ENCODE measurements around the gene DNAAF1. TPM values are rescaled to one million over a fixed set of nuclear protein-coding genes. Genes with fewer than 3 reads are reported as not detected.

DNAAF1 gene
- polyA plus RNA-seq, 1 of the 3 experiments (the other 2 are of a cell fraction): 0.35 TPM

- DNase-seq: no peak
- Histone ChIP-seq H3K9ac (no peak overlapping the region), H3K4me2 (no peak overlapping the region), H3K4me1 (ENCODE audit: control insufficient read depth in 1 of 2, insufficient read depth in 2 of 2, low read depth in 1 of 2, low read length in 1 of 2) (peaks cover 0 to 5% of the 10 kb centered on the region in 2 experiments; a peak in 1 of 4 replicates), H3K27ac (ENCODE audit: low read depth in 2 of 2, low read length in 1 of 2) (no peak overlapping the region), H3K4me3 (ENCODE audit: low read depth in 2 of 2, low read length in 1 of 2) (no peak overlapping the region), H3F3A (replicated peaks; ENCODE audit: insufficient read depth) (no peaks in the 10 kb centered on the region), H3K9me2 (no peaks in the 10 kb centered on the region), H3K79me2 (ENCODE audit: insufficient read depth) (peaks cover 68% of the 10 kb centered on the region), H2AFZ (ENCODE audit: low read depth) (no peak overlapping the region), H3K36me3 (replicated peaks in 1 of 2; ENCODE audit: control insufficient read depth in 1 of 2, insufficient read depth in 2 of 2, low read length in 1 of 2) (no peaks in the 10 kb centered on the region), H4K20me1 (ENCODE audit: insufficient read depth) (peaks cover 18% of the 10 kb centered on the region), H3K9me3 (no peaks in the 10 kb centered on the region), H3K27me3 (ENCODE audit: insufficient read depth) (peaks cover 2% of the 10 kb centered on the region; the same call in 1 of the 2 replicates)
- TF ChIP-seq ZBTB33 (IDR thresholded peaks at IDR 0.05; ENCODE audit: borderline replicate concordance, low read depth): no peak
- TF ChIP-seq TCF12 (IDR thresholded peaks at IDR 0.05): no peak
- TF ChIP-seq, protein P1, sequence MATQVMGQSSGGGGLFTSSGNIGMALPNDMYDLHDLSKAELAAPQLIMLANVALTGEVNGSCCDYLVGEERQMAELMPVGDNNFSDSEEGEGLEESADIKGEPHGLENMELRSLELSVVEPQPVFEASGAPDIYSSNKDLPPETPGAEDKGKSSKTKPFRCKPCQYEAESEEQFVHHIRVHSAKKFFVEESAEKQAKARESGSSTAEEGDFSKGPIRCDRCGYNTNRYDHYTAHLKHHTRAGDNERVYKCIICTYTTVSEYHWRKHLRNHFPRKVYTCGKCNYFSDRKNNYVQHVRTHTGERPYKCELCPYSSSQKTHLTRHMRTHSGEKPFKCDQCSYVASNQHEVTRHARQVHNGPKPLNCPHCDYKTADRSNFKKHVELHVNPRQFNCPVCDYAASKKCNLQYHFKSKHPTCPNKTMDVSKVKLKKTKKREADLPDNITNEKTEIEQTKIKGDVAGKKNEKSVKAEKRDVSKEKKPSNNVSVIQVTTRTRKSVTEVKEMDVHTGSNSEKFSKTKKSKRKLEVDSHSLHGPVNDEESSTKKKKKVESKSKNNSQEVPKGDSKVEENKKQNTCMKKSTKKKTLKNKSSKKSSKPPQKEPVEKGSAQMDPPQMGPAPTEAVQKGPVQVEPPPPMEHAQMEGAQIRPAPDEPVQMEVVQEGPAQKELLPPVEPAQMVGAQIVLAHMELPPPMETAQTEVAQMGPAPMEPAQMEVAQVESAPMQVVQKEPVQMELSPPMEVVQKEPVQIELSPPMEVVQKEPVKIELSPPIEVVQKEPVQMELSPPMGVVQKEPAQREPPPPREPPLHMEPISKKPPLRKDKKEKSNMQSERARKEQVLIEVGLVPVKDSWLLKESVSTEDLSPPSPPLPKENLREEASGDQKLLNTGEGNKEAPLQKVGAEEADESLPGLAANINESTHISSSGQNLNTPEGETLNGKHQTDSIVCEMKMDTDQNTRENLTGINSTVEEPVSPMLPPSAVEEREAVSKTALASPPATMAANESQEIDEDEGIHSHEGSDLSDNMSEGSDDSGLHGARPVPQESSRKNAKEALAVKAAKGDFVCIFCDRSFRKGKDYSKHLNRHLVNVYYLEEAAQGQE (IDR thresholded peaks at IDR 0.05; ENCODE audit: low read depth, low read length): no peak
- TF ChIP-seq CTCF (IDR thresholded peaks at IDR 0.05): no peak
- no peak for TF ChIP-seq RAD21 (IDR thresholded peaks at IDR 0.05; ENCODE audit: low read length)
- ChIA-PET POLR2A (no interaction called here), CTCF (interaction anchor here (1.0 to 2.3 kb wide), 2 partner anchors 34 to 46 kb away, joined by 4 to 6 read pairs; partner anchors contain the start of gene TAF1C)
- WGBS (ENCODE audit: low lambda C conversion rate): 76% methylated on average over 11 of the region's 13 CpGs
Observed at GRCh38 chr16:84141143-84141670, 3.9 kb upstream of the DNAAF1 start.

GRCh38 chr16:84143081-84143480 is 2.0 kb upstream of the DNAAF1 start:
- H3K4me1 ChIP-seq (ENCODE audit: control insufficient read depth in 1 of 2, insufficient read depth in 2 of 2, low read depth in 1 of 2, low read length in 1 of 2): peaks cover 0 to 5% of the 10 kb centered on the region in 2 experiments; a peak in 1 of 4 replicates
- peak overlapping the region; percentile 96; the same call in 1 of the 2 replicates for H3K4me2 ChIP-seq
- peaks cover 8% of the 10 kb centered on the region; the same call in 1 of the 2 replicates for H3K27me3 ChIP-seq (ENCODE audit: insufficient read depth)
- no peaks in the 10 kb centered on the region for H3F3A ChIP-seq (replicated peaks; ENCODE audit: insufficient read depth)
- 91% methylated on average over 1 of the region's 1 CpG for WGBS (ENCODE audit: low lambda C conversion rate)
- H3K27ac ChIP-seq (ENCODE audit: low read depth in 2 of 2, low read length in 1 of 2): no peak overlapping the region
- no peak overlapping the region for H2AFZ ChIP-seq (ENCODE audit: low read depth)
- no peak overlapping the region for H3K9ac ChIP-seq
- peaks cover 55% of the 10 kb centered on the region for H3K79me2 ChIP-seq (ENCODE audit: insufficient read depth)
- H3K36me3 ChIP-seq (replicated peaks in 1 of 2; ENCODE audit: control insufficient read depth in 1 of 2, insufficient read depth in 2 of 2, low read length in 1 of 2): no peaks in the 10 kb centered on the region
- H3K9me2 ChIP-seq: no peaks in the 10 kb centered on the region
- POLR2A ChIA-PET: no interaction called here
- H3K9me3 ChIP-seq: no peaks in the 10 kb centered on the region
- CTCF ChIA-PET: interaction anchor here (1.2 to 2.3 kb wide), 4 partner anchors 11 to 44 kb away, joined by 3 to 6 read pairs (median 5); partner anchors contain the start of gene MBTPS1
- H4K20me1 ChIP-seq (ENCODE audit: insufficient read depth): peaks cover 14% of the 10 kb centered on the region
- no peak for DNase-seq
- H3K4me3 ChIP-seq (ENCODE audit: low read depth in 2 of 2, low read length in 1 of 2): no peak overlapping the region
- TF ChIP-seq, protein P1 (IDR thresholded peaks at IDR 0.05; ENCODE audit: low read depth, low read length): no peak
- no peak for TF ChIP-seq FOSL2 (IDR thresholded peaks at IDR 0.05; ENCODE audit: borderline replicate concordance, low read depth)
- no peak for TF ChIP-seq RFX5 (IDR thresholded peaks at IDR 0.05; ENCODE audit: low read length)
- TF ChIP-seq, protein P2, sequence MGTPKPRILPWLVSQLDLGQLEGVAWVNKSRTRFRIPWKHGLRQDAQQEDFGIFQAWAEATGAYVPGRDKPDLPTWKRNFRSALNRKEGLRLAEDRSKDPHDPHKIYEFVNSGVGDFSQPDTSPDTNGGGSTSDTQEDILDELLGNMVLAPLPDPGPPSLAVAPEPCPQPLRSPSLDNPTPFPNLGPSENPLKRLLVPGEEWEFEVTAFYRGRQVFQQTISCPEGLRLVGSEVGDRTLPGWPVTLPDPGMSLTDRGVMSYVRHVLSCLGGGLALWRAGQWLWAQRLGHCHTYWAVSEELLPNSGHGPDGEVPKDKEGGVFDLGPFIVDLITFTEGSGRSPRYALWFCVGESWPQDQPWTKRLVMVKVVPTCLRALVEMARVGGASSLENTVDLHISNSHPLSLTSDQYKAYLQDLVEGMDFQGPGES (IDR thresholded peaks at IDR 0.05; ENCODE audit: low read depth, low read length): no peak
- TF ChIP-seq ELF1 (IDR thresholded peaks at IDR 0.05): no peak
- no peak for TF ChIP-seq MAX (IDR thresholded peaks at IDR 0.05; ENCODE audit: low read depth)
- TF ChIP-seq YY1 (IDR thresholded peaks at IDR 0.05; ENCODE audit: low read depth): no peak
